ENCODE measurements around the gene GGA2. TPM values are rescaled to one million over a fixed set of nuclear protein-coding genes. Genes with fewer than 3 reads are reported as not detected.

GGA2 gene
- total RNA-seq, 2 donors from 2014 or later = 75.7 to 105 TPM

GRCh38 chr16:23420011-23420410 is 90.3 kb downstream of the GGA2 start:
- peaks cover 12% of the 10 kb centered on the region for H3K4me1 ChIP-seq (replicated peaks)
- H3K4me3 ChIP-seq = no peak overlapping the region
- H3K9me3 ChIP-seq = no peaks in the 10 kb centered on the region
- H3K27ac ChIP-seq = no peak overlapping the region
- no peaks in the 10 kb centered on the region for H3K36me3 ChIP-seq
- WGBS = 93% methylated on average over 5 of the region's 5 CpGs
- no peak for DNase-seq (ENCODE audit: low spot score)
- intact Hi-C loops (cut with DNase I) = no loop called here
- TF ChIP-seq, protein P1, sequence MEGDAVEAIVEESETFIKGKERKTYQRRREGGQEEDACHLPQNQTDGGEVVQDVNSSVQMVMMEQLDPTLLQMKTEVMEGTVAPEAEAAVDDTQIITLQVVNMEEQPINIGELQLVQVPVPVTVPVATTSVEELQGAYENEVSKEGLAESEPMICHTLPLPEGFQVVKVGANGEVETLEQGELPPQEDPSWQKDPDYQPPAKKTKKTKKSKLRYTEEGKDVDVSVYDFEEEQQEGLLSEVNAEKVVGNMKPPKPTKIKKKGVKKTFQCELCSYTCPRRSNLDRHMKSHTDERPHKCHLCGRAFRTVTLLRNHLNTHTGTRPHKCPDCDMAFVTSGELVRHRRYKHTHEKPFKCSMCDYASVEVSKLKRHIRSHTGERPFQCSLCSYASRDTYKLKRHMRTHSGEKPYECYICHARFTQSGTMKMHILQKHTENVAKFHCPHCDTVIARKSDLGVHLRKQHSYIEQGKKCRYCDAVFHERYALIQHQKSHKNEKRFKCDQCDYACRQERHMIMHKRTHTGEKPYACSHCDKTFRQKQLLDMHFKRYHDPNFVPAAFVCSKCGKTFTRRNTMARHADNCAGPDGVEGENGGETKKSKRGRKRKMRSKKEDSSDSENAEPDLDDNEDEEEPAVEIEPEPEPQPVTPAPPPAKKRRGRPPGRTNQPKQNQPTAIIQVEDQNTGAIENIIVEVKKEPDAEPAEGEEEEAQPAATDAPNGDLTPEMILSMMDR (IDR thresholded peaks at IDR 0.05) = no peak
- TF ChIP-seq POLR2A (IDR thresholded peaks at IDR 0.05) (no peak), POLR2AphosphoS5 (IDR thresholded peaks at IDR 0.05) (no peak)
- H3K27me3 ChIP-seq (replicated peaks; ENCODE audit: insufficient read depth) = no peaks in the 10 kb centered on the region

GRCh38 chr16:23416816-23417215 is 93.5 kb downstream of the GGA2 start:
- no peaks in the 10 kb centered on the region for H3K36me3 ChIP-seq
- H3K4me1 ChIP-seq (replicated peaks) = no peaks in the 10 kb centered on the region
- DNase-seq (ENCODE audit: low spot score) = no peak
- 89% methylated on average over 7 of the region's 7 CpGs for WGBS
- no peaks in the 10 kb centered on the region for H3K9me3 ChIP-seq
- no peaks in the 10 kb centered on the region for H3K27me3 ChIP-seq (replicated peaks; ENCODE audit: insufficient read depth)
- TF ChIP-seq POLR2AphosphoS5 (IDR thresholded peaks at IDR 0.05) (no peak), POLR2A (IDR thresholded peaks at IDR 0.05) (no peak)
- TF ChIP-seq, protein P1 (IDR thresholded peaks at IDR 0.05) = no peak
- H3K27ac ChIP-seq = no peak overlapping the region
- no peak overlapping the region for H3K4me3 ChIP-seq
- intact Hi-C loops (cut with DNase I) = no loop called here

- Histone ChIP-seq H3K36me3 (no peaks in the 10 kb centered on the region), H3K27ac (no peak overlapping the region), H3K9me3 (no peaks in the 10 kb centered on the region), H3K4me3 (no peak overlapping the region), H3K4me1 (replicated peaks) (no peaks in the 10 kb centered on the region), H3K27me3 (replicated peaks; ENCODE audit: insufficient read depth) (no peaks in the 10 kb centered on the region)
- no peak for DNase-seq (ENCODE audit: low spot score)
- WGBS = 99% methylated on average over 6 of the region's 6 CpGs
- TF ChIP-seq, protein P1 (IDR thresholded peaks at IDR 0.05) = no peak
- no peak for TF ChIP-seq POLR2AphosphoS5 (IDR thresholded peaks at IDR 0.05)
- TF ChIP-seq POLR2A (IDR thresholded peaks at IDR 0.05) = no peak
- intact Hi-C loops (cut with DNase I) = no loop called here
Measured at GRCh38 chr16:23414731-23415130, 95.6 kb downstream of the GGA2 start.

Small RNA genes within 50 kb of the gene (small RNA-seq; reads per million reads assigned to genes)
- 0 reads per million in 2 donors for gene RF00072

Other genes with a start within 250 kb of the GGA2 start
- gene SCNN1B, start 208.2 kb downstream of the GGA2 start, total RNA-seq = 10 to 100 TPM in 1 of 2 donors, 1 to 10 TPM in 1; 9.2 to 11.8 TPM
- 10 to 100 TPM; 34.0 to 35.3 TPM for gene COG7, start 57.3 kb downstream of the GGA2 start, total RNA-seq
- gene EARS2, start 46.9 kb upstream of the GGA2 start, total RNA-seq = 10 to 100 TPM; 40.3 to 60.2 TPM
- 100 to 1,000 TPM in 1 of 2 donors, 10 to 100 TPM in 1; 92.2 to 218 TPM for gene UBFD1, start 47.2 kb upstream of the GGA2 start, total RNA-seq
- 100 to 1,000 TPM in 1 of 2 donors, 10 to 100 TPM in 1; 82.3 to 129 TPM for gene NDUFAB1, start 85.8 kb upstream of the GGA2 start, total RNA-seq
- gene PALB2, start 130.8 kb upstream of the GGA2 start, total RNA-seq = 10 to 100 TPM; 10.8 to 15.6 TPM
- 10 to 100 TPM; 38.8 to 63.6 TPM for gene DCTN5, start 131.0 kb upstream of the GGA2 start, total RNA-seq
- 1 to 10 TPM; 2.6 to 8.7 TPM for gene PLK1, start 168.4 kb upstream of the GGA2 start, total RNA-seq
- gene ERN2, start 202.7 kb upstream of the GGA2 start, total RNA-seq = 1 to 10 TPM; 2.9 to 6.0 TPM
- gene CHP2, start 244.5 kb upstream of the GGA2 start, total RNA-seq = 1 to 10 TPM; 1.9 to 3.7 TPM